Fibroblast of lung (primary cell): Measurements from ENCODE around the gene SEPTIN14. TPM values are rescaled to one million over a fixed set of nuclear protein-coding genes. Genes with fewer than 3 reads are reported as not detected.
"Not testable (repeated sequence)": the region's sequence is repeated elsewhere in the genome, so short reads cannot be mapped to it uniquely, and the experiment has no call there.

Source experiments
- DNase-seq, 2 donors: peaks; one replicate each; pipeline versions ENCODE4 v3.0.0 to v3.0.0-alpha.2; 2010; ENCODE audit warnings: low read depth in 2 of 2
- H2AFZ ChIP-seq: 2 replicates; pipeline ENCODE4 v1.5.1; 2012; ENCODE audit warnings: low read length, control low read depth, inconsistent platforms
- H3K27ac ChIP-seq: 2 replicates; pipeline ENCODE4 v1.5.1; 2011; ENCODE audit warnings: low read length, control low read depth; ENCODE audit not compliant: insufficient read depth
- H3K27me3 ChIP-seq: 2 replicates; pipeline ENCODE4 v1.5.1; 2011; ENCODE audit warnings: mild to moderate bottlenecking, low read length; ENCODE audit not compliant: control insufficient read depth, insufficient read depth
- H3K36me3 ChIP-seq: 2 replicates; pipeline ENCODE4 v1.5.1; 2011; ENCODE audit warnings: low read length; ENCODE audit not compliant: control insufficient read depth, insufficient read depth
- H3K4me1 ChIP-seq: 2 replicates; pipeline ENCODE4 v1.5.1; 2011; ENCODE audit warnings: low read length; ENCODE audit not compliant: control insufficient read depth, insufficient read depth; ENCODE audit errors: extremely low read depth
- H3K4me2 ChIP-seq: 2 replicates; pipeline ENCODE4 v1.5.1; 2011; ENCODE audit warnings: low read length, control low read depth; ENCODE audit not compliant: insufficient read depth; ENCODE audit errors: extremely low read depth
- H3K4me3 ChIP-seq, 4 experiments: fragments of 200-600 bp in 1 of 4; sonication (generic) in 1 of 4; replicated peaks in 1 of 4; 2 replicates each; pipeline ENCODE4 v1.5.1; 2011 to 2016; ENCODE audit warnings: low read length in 4 of 4, low read depth in 3 of 4, mild to moderate bottlenecking in 3 of 4, control low read depth in 2 of 4, inconsistent platforms in 1 of 4, mixed read lengths in 1 of 4; ENCODE audit not compliant: insufficient read depth in 1 of 4; ENCODE audit errors: control extremely low read depth in 1 of 4
- H3K79me2 ChIP-seq: 2 replicates; pipeline ENCODE4 v1.5.1; 2012; ENCODE audit warnings: mild to moderate bottlenecking, low read length, inconsistent platforms; ENCODE audit not compliant: control insufficient read depth, insufficient read depth
- H3K9ac ChIP-seq: 2 replicates; pipeline ENCODE4 v1.5.1; 2011; ENCODE audit warnings: mild to moderate bottlenecking, low read length, control low read depth; ENCODE audit not compliant: insufficient read depth
- H3K9me3 ChIP-seq: 2 replicates; pipeline ENCODE4 v1.5.1; 2012; ENCODE audit warnings: low read depth, low read length; ENCODE audit not compliant: control insufficient read depth, insufficient read depth
- H4K20me1 ChIP-seq: 2 replicates; pipeline ENCODE4 v1.5.1; 2011; ENCODE audit warnings: low read length; ENCODE audit not compliant: control insufficient read depth, insufficient read depth; ENCODE audit errors: extremely low read depth
- EZH2 ChIP-seq: IDR thresholded peaks from 2 replicates; pipeline ENCODE4 v1.5.1; 2012; ENCODE audit warnings: low read length, control low read depth, mild to moderate bottlenecking; ENCODE audit errors: missing control alignments
- polyA plus RNA-seq, 2 donors: library from polyadenylated mRNA; depleted of rRNA in 1 of 2; stranded (reverse) in 1 of 2; unstranded in 1 of 2; fragments of >200 nt; gene quantifications; 2 replicates each; pipeline ENCODE4 v1.2.1, GENCODE V29; 2011 to 2012; ENCODE audit warnings: missing spikeins in 1 of 2
- total RNA-seq: library from RNA; depleted of rRNA; stranded (reverse); fragments of >200 nt; gene quantifications from 2 replicates; pipeline ENCODE4 v1.2.1, GENCODE V29; 2014
- TF ChIP-seq, protein P1 (sequence below), 2 donors: IDR thresholded peaks in 1 of 2; conservative IDR thresholded peaks in 1 of 2; 1 replicate in 1 of 2; 2 replicates in 1 of 2; pipeline ENCODE4 v1.5.1; 2011 to 2012; ENCODE audit warnings: low read length in 2 of 2, control low read depth in 1 of 2, inconsistent platforms in 1 of 2, low read depth in 1 of 2, mild to moderate bottlenecking in 1 of 2

SEPTIN14 gene
- total and polyA plus RNA-seq, 2 donors (not counting 1 experiment from before 2014, with no cell fraction given), result not detected

DNA sequence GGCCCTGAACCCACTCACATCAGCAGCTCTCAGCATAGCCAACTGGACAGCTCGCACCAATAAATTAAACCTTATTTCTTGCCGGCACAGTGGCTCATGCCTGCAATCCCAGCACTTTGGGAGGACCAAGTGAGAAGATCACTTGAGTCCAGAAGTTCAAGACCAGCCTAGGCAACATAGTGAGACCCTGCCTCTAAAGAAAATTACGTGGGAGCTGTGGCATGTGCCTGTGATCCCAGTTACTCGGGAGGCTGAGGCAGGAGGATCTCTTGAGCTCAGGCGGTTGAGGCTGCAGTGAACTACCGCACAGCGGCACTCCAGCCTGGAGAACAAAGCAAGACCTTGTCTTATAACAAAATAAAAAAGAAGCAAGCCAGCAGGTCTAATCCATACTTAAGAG is 75.7 kb downstream of the SEPTIN14 start:
- no peaks in the 10 kb centered on the region for H4K20me1 ChIP-seq
- H3K4me3 ChIP-seq, result no peak overlapping the region
- no peak overlapping the region for H3K4me2 ChIP-seq
- H3K27ac ChIP-seq, result no peak overlapping the region
- no peak overlapping the region for H3K9ac ChIP-seq
- H3K79me2 ChIP-seq, result no peaks in the 10 kb centered on the region
- H3K9me3 ChIP-seq, result no peaks in the 10 kb centered on the region
- no peaks in the 10 kb centered on the region for H3K36me3 ChIP-seq
- no peaks in the 10 kb centered on the region for H3K27me3 ChIP-seq
- no peak overlapping the region for H2AFZ ChIP-seq
- no peaks in the 10 kb centered on the region for H3K4me1 ChIP-seq
- no peak for DNase-seq
- TF ChIP-seq, protein P1, sequence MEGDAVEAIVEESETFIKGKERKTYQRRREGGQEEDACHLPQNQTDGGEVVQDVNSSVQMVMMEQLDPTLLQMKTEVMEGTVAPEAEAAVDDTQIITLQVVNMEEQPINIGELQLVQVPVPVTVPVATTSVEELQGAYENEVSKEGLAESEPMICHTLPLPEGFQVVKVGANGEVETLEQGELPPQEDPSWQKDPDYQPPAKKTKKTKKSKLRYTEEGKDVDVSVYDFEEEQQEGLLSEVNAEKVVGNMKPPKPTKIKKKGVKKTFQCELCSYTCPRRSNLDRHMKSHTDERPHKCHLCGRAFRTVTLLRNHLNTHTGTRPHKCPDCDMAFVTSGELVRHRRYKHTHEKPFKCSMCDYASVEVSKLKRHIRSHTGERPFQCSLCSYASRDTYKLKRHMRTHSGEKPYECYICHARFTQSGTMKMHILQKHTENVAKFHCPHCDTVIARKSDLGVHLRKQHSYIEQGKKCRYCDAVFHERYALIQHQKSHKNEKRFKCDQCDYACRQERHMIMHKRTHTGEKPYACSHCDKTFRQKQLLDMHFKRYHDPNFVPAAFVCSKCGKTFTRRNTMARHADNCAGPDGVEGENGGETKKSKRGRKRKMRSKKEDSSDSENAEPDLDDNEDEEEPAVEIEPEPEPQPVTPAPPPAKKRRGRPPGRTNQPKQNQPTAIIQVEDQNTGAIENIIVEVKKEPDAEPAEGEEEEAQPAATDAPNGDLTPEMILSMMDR (conservative IDR thresholded peaks at IDR 0.05 in 1 of 2, IDR thresholded peaks at IDR 0.05 in 1 of 2; ENCODE audit: low read depth in 1 of 2, low read length in 2 of 2), result no peak
- TF ChIP-seq EZH2, result no peak

DNA sequence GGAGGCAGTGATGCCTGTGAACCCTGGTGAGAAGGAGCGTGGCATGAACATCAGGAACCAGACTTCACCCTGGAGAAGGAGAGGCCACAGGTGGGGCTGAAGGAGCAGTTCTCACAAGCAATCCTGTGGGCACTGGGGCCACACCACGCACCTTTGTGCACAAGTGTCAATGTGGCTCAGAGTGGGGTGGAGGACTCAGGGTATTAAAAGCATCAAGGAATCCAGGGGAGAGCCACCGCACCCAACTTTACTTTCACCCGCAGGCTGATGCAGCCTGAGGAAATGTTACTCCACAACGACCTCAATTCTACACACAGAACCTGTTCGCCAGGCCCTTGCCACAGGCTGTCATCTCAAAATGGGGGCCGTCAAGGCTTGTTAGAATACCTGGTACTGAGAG is 77.1 kb downstream of the SEPTIN14 start:
- not testable (repeated sequence) for H2AFZ ChIP-seq, H3K9ac ChIP-seq, H3K27me3 ChIP-seq, H3K4me3 ChIP-seq, H3K4me1 ChIP-seq, H3K9me3 ChIP-seq, H3K4me2 ChIP-seq, H4K20me1 ChIP-seq, DNase-seq, H3K79me2 ChIP-seq, H3K27ac ChIP-seq, H3K36me3 ChIP-seq

DNA sequence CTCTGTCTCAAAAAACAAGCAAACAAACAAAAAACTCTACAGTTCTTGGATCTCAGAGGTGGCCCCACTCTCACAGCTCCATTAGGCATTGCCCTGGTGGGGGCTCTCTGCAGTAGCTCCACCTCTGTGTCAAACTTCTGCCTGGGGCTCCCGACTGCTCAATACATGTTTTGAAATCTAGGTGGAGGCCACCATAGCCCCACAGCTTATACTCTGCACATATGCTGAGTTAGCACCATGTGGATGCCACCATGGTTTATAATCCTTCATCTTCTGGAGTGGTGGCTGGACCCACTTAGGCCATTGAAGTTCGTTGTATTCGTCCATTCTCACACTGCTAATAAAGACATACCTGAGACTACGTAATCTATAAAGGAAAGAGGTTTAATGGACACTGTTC is 78.4 kb downstream of the SEPTIN14 start:
- H3K4me3 ChIP-seq, result no peak overlapping the region
- H3K9ac ChIP-seq, result no peak overlapping the region
- TF ChIP-seq, protein P1 (conservative IDR thresholded peaks at IDR 0.05 in 1 of 2, IDR thresholded peaks at IDR 0.05 in 1 of 2; ENCODE audit: low read depth in 1 of 2, low read length in 2 of 2), result no peak
- no peak for TF ChIP-seq EZH2
- no peaks in the 10 kb centered on the region for H3K27me3 ChIP-seq
- H3K4me2 ChIP-seq, result no peak overlapping the region
- no peak overlapping the region for H3K27ac ChIP-seq
- no peaks in the 10 kb centered on the region for H3K36me3 ChIP-seq
- H3K9me3 ChIP-seq, result no peaks in the 10 kb centered on the region
- H3K4me1 ChIP-seq, result no peaks in the 10 kb centered on the region
- no peak overlapping the region for H2AFZ ChIP-seq
- no peaks in the 10 kb centered on the region for H4K20me1 ChIP-seq
- DNase-seq, result no peak
- H3K79me2 ChIP-seq, result no peaks in the 10 kb centered on the region
